ENCODE measurements around the gene PSMD2.

GRCh38 chr3:184325269-184325668, 26.2 kb downstream of the PSMD2 start:
- TF ChIP-seq CTCF (conservative IDR thresholded peaks at IDR 0.05), result no peak
- no peak for TF ChIP-seq ZFX (IDR thresholded peaks at IDR 0.05)

Data from C4-2B (cell line).